WTC11 (cell line): Measurements from ENCODE around the gene ANO4. TPM values are rescaled to one million over a fixed set of nuclear protein-coding genes. Genes with fewer than 3 reads are reported as not detected.

Source experiments
- ATAC-seq: fragments of 200-7000 bp; cut with Tn5 transposase; 2 replicates; pipeline ENCODE4 v1.10.0; 2021; ENCODE audit warnings: mild to moderate bottlenecking, moderate library complexity
- CTCF ChIA-PET: fragments of 300-600 bp; sonication (Branson Sonifier 250); formaldehyde crosslinking; loops from one replicate; lab custom pipeline; 2021; ENCODE audit warnings: antibody characterized with exemption; lab: Charles Lee
- POLR2A ChIA-PET: fragments of 350-600 bp; sonication (Branson Sonifier 250); formaldehyde crosslinking; loops from one replicate; lab custom pipeline; 2021; ENCODE audit warnings: antibody characterized with exemption; lab: Charles Lee
- DNase-seq: peaks from one replicate; pipeline ENCODE4 v3.0.0; 2021; ENCODE audit warnings: low spot score
- H3K27ac Mint-ChIP-seq: 2 replicates; pipeline ENCODE4 v1.8.0; 2021; ENCODE audit warnings: mixed read lengths
- H3K27me3 Mint-ChIP-seq: 2 replicates; pipeline ENCODE4 v1.8.0; 2021; ENCODE audit warnings: low read depth, mild to moderate bottlenecking, moderate library complexity, mixed read lengths
- H3K36me3 Mint-ChIP-seq: 2 replicates; pipeline ENCODE4 v1.8.0; 2021; ENCODE audit warnings: mixed read lengths
- H3K4me1 Mint-ChIP-seq: 2 replicates; pipeline ENCODE4 v1.8.0; 2022; ENCODE audit warnings: mixed read lengths
- H3K4me3 Mint-ChIP-seq: 2 replicates; pipeline ENCODE4 v1.8.0; 2021; ENCODE audit warnings: mild to moderate bottlenecking, moderate library complexity, mixed read lengths
- H3K9me3 Mint-ChIP-seq: 2 replicates; pipeline ENCODE4 v1.8.0; 2021; ENCODE audit warnings: mixed read lengths
- EMX1 ChIP-seq: fragments of 250-450 bp; sonication (Bioruptor Pico); IDR thresholded peaks from 2 replicates; pipeline ENCODE4 v1.8.0; 2021; ENCODE audit warnings: mild to moderate bottlenecking
- ETV6 ChIP-seq: sonication (generic); formaldehyde crosslinking; IDR thresholded peaks from 2 replicates; pipeline ENCODE4 v1.8.1; 2022; ENCODE audit warnings: mild to moderate bottlenecking, missing genetic modification reagents
- GTF2I ChIP-seq: fragments of 250-450 bp; sonication (Bioruptor Pico); conservative IDR thresholded peaks from 2 replicates; pipeline ENCODE4 v1.4.0; 2021; ENCODE audit warnings: mild to moderate bottlenecking
- JUN ChIP-seq: sonication (generic); formaldehyde crosslinking; IDR thresholded peaks from 2 replicates; pipeline ENCODE4 v1.8.0; 2023; ENCODE audit warnings: mild to moderate bottlenecking, missing genetic modification reagents
- NFE2L1 ChIP-seq: sonication (generic); formaldehyde crosslinking; IDR thresholded peaks from 2 replicates; pipeline ENCODE4 v1.8.1; 2023; ENCODE audit warnings: missing genetic modification reagents
- PRRX2 ChIP-seq: fragments of 250-450 bp; sonication (Bioruptor Pico); IDR thresholded peaks from 2 replicates; pipeline ENCODE4 v1.8.0; 2021; ENCODE audit warnings: mild to moderate bottlenecking
- SMAD4 ChIP-seq: sonication (generic); formaldehyde crosslinking; IDR thresholded peaks from 2 replicates; pipeline ENCODE4 v1.8.0; 2022; ENCODE audit warnings: mild to moderate bottlenecking, missing genetic modification reagents
- SP1 ChIP-seq: sonication (generic); formaldehyde crosslinking; conservative IDR thresholded peaks from 2 replicates; pipeline ENCODE4 v1.8.1; 2022; ENCODE audit warnings: missing genetic modification reagents
- ZBTB21 ChIP-seq: sonication (generic); formaldehyde crosslinking; IDR thresholded peaks from 2 replicates; pipeline ENCODE4 v1.8.1; 2023; ENCODE audit warnings: mild to moderate bottlenecking, missing genetic modification reagents, borderline replicate concordance
- ZNF219 ChIP-seq: sonication (generic); formaldehyde crosslinking; IDR thresholded peaks from 2 replicates; pipeline ENCODE4 v1.8.0; 2023; ENCODE audit warnings: missing genetic modification reagents, mild to moderate bottlenecking, borderline replicate concordance
- ZNF281 ChIP-seq: sonication (generic); formaldehyde crosslinking; IDR thresholded peaks from 2 replicates; pipeline ENCODE4 v1.8.0; 2023; ENCODE audit warnings: mild to moderate bottlenecking, missing genetic modification reagents
- ZNF317 ChIP-seq: sonication (generic); formaldehyde crosslinking; IDR thresholded peaks from 2 replicates; pipeline ENCODE4 v1.8.1; 2023; ENCODE audit warnings: low read depth, mild to moderate bottlenecking, moderate library complexity, missing genetic modification reagents, borderline replicate concordance
- ZNF396 ChIP-seq: fragments of 250-450 bp; sonication (Bioruptor Pico); IDR thresholded peaks from 2 replicates; pipeline ENCODE4 v1.8.0; 2021; ENCODE audit warnings: mild to moderate bottlenecking, moderate library complexity, borderline replicate concordance
- ZNF423 ChIP-seq: fragments of 250-450 bp; sonication (Bioruptor Pico); IDR thresholded peaks from 2 replicates; pipeline ENCODE4 v2.1.2; 2022; ENCODE audit warnings: mild to moderate bottlenecking, moderate library complexity
- ZNF512 ChIP-seq: sonication (generic); formaldehyde crosslinking; IDR thresholded peaks from 2 replicates; pipeline ENCODE4 v1.8.1; 2022; ENCODE audit warnings: missing genetic modification reagents, borderline replicate concordance
- total RNA-seq: library from RNA; stranded (reverse); gene quantifications from 3 replicates; pipeline ENCODE4 v1.2.3, GENCODE V29; 2021
- TF ChIP-seq, protein P1 (sequence below): fragments of 250-450 bp; sonication (Bioruptor Pico); IDR thresholded peaks from 2 replicates; pipeline ENCODE4 v1.9.0; 2021; ENCODE audit warnings: mild to moderate bottlenecking
- TF ChIP-seq, protein P2 (sequence below): sonication (generic); formaldehyde crosslinking; IDR thresholded peaks from 2 replicates; pipeline ENCODE4 v1.8.1; 2023; ENCODE audit warnings: mild to moderate bottlenecking, missing genetic modification reagents, borderline replicate concordance
- TF ChIP-seq, protein P3 (sequence below): sonication (generic); formaldehyde crosslinking; IDR thresholded peaks from 2 replicates; pipeline ENCODE4 v1.8.1; 2022; ENCODE audit warnings: low read depth, missing genetic modification reagents, borderline replicate concordance

The ANO4 gene
- total RNA-seq, 1 experiment from 2014 or later, result 2.6 TPM

GRCh38 chr12:100995771-100996170, 201.2 kb downstream of the ANO4 start (continued):
- TF ChIP-seq, protein P1, sequence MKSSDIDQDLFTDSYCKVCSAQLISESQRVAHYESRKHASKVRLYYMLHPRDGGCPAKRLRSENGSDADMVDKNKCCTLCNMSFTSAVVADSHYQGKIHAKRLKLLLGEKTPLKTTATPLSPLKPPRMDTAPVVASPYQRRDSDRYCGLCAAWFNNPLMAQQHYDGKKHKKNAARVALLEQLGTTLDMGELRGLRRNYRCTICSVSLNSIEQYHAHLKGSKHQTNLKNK (CRISPR knock-in tag), result no peak

DNA sequence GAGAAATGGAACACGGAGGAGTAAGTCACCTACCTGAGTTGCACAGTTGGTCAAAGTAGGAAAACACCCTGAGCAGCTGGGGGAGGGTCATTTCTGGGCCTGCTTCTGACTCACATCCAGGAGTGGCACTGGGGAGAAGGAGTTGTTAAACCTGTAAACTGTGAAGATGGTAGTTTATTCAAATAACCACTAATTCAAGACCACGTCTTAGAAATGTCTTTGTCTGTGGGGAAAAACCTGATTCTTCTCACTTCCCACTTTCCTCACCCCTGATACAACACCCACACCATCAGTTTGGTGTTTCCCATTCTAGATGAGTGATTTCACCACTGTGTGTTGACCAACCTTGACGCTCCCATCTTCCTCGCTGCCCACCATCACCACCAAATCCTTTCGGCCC, 207.1 kb downstream of the ANO4 start:
- CTCF ChIA-PET, result no interaction called here
- POLR2A ChIA-PET, result no interaction called here
- no peaks in the 10 kb centered on the region for H3K27me3 Mint-ChIP-seq
- no peak overlapping the region for H3K27ac Mint-ChIP-seq
- no peak for ATAC-seq
- no peak for DNase-seq
- no peaks in the 10 kb centered on the region for H3K9me3 Mint-ChIP-seq
- no peaks in the 10 kb centered on the region for H3K36me3 Mint-ChIP-seq
- H3K4me3 Mint-ChIP-seq, result no peak overlapping the region
- H3K4me1 Mint-ChIP-seq, result no peaks in the 10 kb centered on the region
- TF ChIP-seq ZNF219 (no peak), EMX1 (CRISPR knock-in tag) (no peak), ZNF423 (no peak), ZBTB21 (no peak), NFE2L1 (no peak), GTF2I (no peak), ZNF396 (CRISPR knock-in tag) (no peak), ETV6 (CRISPR knock-in tag) (no peak), SMAD4 (CRISPR knock-in tag) (no peak), ZNF281 (no peak), PRRX2 (no peak), SP1 (CRISPR knock-in tag) (no peak)
- TF ChIP-seq, protein P2, sequence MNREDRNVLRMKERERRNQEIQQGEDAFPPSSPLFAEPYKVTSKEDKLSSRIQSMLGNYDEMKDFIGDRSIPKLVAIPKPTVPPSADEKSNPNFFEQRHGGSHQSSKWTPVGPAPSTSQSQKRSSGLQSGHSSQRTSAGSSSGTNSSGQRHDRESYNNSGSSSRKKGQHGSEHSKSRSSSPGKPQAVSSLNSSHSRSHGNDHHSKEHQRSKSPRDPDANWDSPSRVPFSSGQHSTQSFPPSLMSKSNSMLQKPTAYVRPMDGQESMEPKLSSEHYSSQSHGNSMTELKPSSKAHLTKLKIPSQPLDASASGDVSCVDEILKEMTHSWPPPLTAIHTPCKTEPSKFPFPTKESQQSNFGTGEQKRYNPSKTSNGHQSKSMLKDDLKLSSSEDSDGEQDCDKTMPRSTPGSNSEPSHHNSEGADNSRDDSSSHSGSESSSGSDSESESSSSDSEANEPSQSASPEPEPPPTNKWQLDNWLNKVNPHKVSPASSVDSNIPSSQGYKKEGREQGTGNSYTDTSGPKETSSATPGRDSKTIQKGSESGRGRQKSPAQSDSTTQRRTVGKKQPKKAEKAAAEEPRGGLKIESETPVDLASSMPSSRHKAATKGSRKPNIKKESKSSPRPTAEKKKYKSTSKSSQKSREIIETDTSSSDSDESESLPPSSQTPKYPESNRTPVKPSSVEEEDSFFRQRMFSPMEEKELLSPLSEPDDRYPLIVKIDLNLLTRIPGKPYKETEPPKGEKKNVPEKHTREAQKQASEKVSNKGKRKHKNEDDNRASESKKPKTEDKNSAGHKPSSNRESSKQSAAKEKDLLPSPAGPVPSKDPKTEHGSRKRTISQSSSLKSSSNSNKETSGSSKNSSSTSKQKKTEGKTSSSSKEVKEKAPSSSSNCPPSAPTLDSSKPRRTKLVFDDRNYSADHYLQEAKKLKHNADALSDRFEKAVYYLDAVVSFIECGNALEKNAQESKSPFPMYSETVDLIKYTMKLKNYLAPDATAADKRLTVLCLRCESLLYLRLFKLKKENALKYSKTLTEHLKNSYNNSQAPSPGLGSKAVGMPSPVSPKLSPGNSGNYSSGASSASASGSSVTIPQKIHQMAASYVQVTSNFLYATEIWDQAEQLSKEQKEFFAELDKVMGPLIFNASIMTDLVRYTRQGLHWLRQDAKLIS (CRISPR knock-in tag), result no peak
- TF ChIP-seq, all 79 proteins: peak for 0

DNA sequence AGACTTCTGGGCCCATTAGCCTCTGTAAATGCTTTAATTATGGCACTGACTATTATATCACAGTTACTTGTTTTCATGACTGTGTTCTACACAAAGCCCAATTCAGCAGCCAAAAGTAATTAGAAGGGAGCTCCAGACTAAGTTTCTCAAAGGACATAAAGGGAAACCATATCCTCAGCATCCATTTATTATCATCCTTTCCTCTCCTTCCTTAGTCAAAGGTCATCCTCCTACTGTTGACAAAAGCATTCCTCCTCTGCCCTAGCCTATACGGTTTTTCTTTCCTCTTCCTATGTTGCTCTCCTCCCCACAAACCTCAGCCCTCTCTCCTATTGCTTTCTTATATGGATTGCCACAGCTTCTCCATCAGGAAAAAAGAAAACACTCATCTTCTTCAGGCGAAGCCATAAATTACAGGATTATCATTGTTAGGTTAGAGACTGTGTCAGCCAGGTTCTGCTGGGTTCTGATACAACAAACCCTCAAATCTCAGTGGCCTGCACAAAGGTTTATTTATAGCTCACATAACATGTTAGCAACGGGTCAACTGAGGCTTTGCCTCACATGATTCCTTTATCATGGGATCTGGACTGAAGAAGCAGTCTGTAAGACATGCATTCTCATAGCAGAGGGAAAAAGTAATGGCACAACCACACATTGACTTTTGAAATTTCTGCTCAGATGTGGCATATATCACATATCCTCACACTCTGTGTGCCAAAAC, 208.3 kb downstream of the ANO4 start:
- POLR2A ChIA-PET, result no interaction called here
- ATAC-seq, result no peak
- no peaks in the 10 kb centered on the region for H3K9me3 Mint-ChIP-seq
- no peaks in the 10 kb centered on the region for H3K4me1 Mint-ChIP-seq
- H3K36me3 Mint-ChIP-seq, result no peaks in the 10 kb centered on the region
- no peak for TF ChIP-seq ZNF396 (CRISPR knock-in tag)
- no peak for TF ChIP-seq ZNF512 (CRISPR knock-in tag)
- TF ChIP-seq, protein P3, sequence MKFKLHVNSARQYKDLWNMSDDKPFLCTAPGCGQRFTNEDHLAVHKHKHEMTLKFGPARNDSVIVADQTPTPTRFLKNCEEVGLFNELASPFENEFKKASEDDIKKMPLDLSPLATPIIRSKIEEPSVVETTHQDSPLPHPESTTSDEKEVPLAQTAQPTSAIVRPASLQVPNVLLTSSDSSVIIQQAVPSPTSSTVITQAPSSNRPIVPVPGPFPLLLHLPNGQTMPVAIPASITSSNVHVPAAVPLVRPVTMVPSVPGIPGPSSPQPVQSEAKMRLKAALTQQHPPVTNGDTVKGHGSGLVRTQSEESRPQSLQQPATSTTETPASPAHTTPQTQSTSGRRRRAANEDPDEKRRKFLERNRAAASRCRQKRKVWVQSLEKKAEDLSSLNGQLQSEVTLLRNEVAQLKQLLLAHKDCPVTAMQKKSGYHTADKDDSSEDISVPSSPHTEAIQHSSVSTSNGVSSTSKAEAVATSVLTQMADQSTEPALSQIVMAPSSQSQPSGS (CRISPR knock-in tag), result no peak
- TF ChIP-seq JUN (CRISPR knock-in tag), result no peak
- TF ChIP-seq ZBTB21, result no peak
- TF ChIP-seq ZNF317, result no peak
- TF ChIP-seq NFE2L1, result no peak
- no peak overlapping the region for H3K4me3 Mint-ChIP-seq
- CTCF ChIA-PET, result no interaction called here
- no peaks in the 10 kb centered on the region for H3K27me3 Mint-ChIP-seq
- H3K27ac Mint-ChIP-seq, result no peak overlapping the region
- DNase-seq, result no peak
